C4-2B (cell line): ENCODE data around the gene RPGRIP1L.
A peak's percentile ranks its signal among the peaks of the same experiment; 100 is the strongest.
"Not testable (repeated sequence)": the region's sequence is repeated elsewhere in the genome, so short reads cannot be mapped to it uniquely, and the experiment has no call there.

Experiments used
- H3K27ac ChIP-seq: fragments of 450-650 bp; 2 replicates; pipeline ENCODE4 v1.5.1; 2017
- ZFX ChIP-seq: fragments of 450-650 bp; IDR thresholded peaks from 2 replicates; pipeline ENCODE4 v1.6.1; 2017
- TF ChIP-seq, protein P1 (sequence below): fragments of 450-650 bp; conservative IDR thresholded peaks from 2 replicates; pipeline ENCODE4 v1.5.1; 2017; ENCODE audit warnings: mild to moderate bottlenecking

Gene RPGRIP1L

GRCh38 chr16:53692146-53692545 is 11.5 kb downstream of the RPGRIP1L start:
- TF ChIP-seq, protein P1, sequence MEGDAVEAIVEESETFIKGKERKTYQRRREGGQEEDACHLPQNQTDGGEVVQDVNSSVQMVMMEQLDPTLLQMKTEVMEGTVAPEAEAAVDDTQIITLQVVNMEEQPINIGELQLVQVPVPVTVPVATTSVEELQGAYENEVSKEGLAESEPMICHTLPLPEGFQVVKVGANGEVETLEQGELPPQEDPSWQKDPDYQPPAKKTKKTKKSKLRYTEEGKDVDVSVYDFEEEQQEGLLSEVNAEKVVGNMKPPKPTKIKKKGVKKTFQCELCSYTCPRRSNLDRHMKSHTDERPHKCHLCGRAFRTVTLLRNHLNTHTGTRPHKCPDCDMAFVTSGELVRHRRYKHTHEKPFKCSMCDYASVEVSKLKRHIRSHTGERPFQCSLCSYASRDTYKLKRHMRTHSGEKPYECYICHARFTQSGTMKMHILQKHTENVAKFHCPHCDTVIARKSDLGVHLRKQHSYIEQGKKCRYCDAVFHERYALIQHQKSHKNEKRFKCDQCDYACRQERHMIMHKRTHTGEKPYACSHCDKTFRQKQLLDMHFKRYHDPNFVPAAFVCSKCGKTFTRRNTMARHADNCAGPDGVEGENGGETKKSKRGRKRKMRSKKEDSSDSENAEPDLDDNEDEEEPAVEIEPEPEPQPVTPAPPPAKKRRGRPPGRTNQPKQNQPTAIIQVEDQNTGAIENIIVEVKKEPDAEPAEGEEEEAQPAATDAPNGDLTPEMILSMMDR, result peak; percentile 76
- no peak for TF ChIP-seq ZFX

GRCh38 chr16:53690771-53691170 is 12.9 kb downstream of the RPGRIP1L start:
- TF ChIP-seq, protein P1, result no peak
- TF ChIP-seq ZFX, result no peak
- no peak overlapping the region for H3K27ac ChIP-seq

More at GRCh38 chr16:53692146-53692545, 11.5 kb downstream of the RPGRIP1L start:
- no peak overlapping the region for H3K27ac ChIP-seq

GRCh38 chr16:53689636-53690035 is 14.0 kb downstream of the RPGRIP1L start:
- H3K27ac ChIP-seq, result no peak overlapping the region
- TF ChIP-seq ZFX, result no peak
- TF ChIP-seq, protein P1, result no peak

DNA sequence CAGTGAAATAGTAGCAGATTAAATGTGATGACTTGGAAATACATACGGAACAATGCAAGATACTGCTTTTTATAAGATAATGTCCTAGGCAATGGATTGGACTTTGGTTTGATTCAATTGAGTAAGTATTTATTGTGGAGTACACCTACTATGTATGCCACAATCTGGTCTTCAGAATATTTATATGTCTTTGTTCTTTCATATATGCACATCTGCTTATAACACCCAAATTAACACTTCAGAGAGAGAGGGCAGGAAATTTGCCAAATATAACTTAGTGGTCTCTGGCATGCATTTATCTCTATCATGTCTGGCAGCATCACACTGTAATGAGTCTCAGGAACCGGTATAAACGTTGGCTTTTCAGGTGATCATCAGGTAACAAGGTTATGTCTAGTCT is 16.9 kb downstream of the RPGRIP1L start:
- H3K27ac ChIP-seq, result no peak overlapping the region
- TF ChIP-seq, protein P1, result no peak
- TF ChIP-seq ZFX, result no peak

GRCh38 chr16:53685334-53685733 is 18.3 kb downstream of the RPGRIP1L start:
- H3K27ac ChIP-seq, result not testable (repeated sequence)

DNA sequence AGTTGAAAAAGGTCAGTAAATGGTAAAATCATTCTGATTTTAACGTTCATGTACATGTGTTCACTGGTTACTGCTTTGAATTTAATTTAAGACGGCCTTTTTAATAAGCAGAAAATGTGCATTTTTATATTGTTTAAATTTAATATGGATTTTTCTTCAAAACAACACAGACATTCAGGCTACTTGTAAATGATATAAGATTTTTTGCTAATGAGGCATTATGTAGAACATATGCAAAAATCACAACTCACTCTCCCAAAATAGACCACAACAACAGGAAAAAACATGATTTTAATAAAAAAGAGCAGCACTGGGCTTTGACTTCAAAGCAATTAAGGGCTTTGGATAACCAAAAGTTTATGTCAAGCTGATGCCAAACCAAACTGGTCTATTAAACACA is 22.3 kb downstream of the RPGRIP1L start:
- H3K27ac ChIP-seq, result no peak overlapping the region
- no peak for TF ChIP-seq ZFX
- TF ChIP-seq, protein P1, result no peak

DNA sequence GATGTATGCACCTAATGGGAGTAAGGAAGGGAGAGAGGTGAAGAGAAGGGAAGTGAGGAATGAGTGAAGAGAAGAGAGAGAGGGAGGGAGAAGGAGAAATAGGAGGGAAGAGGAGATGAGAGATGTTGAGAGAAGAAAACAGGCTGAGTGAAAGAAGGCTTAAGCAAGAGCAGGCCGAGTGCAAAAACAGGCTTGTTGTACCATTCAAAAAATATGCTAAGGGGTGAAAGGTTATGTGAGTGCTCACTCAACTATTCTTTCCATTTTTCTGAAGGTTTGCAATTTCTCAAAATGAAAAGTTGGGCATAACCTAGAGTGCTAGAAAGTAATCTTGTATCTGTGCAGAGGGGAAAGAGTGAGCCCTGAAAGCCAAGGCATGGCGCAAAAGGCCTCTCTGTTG is 22.9 kb downstream of the RPGRIP1L start:
- TF ChIP-seq, protein P1, result no peak
- TF ChIP-seq ZFX, result no peak
- no peak overlapping the region for H3K27ac ChIP-seq

- no peak overlapping the region for H3K27ac ChIP-seq
- TF ChIP-seq, protein P1, result no peak
- no peak for TF ChIP-seq ZFX
Observed at GRCh38 chr16:53678756-53679343, 24.8 kb downstream of the RPGRIP1L start.
